SH-SY5Y (cell line): ENCODE measurements around the gene OSMR.

Experiments
- GATA2 ChIP-seq: IDR thresholded peaks from 2 replicates; pipeline ENCODE4 v1.6.1; 2011; ENCODE audit warnings: mild to moderate bottlenecking, low read depth, low read length
- GATA3 ChIP-seq: IDR thresholded peaks from 2 replicates; pipeline ENCODE4 v1.6.1; 2011; ENCODE audit warnings: low read depth, mild to moderate bottlenecking, low read length, moderate library complexity

DNA sequence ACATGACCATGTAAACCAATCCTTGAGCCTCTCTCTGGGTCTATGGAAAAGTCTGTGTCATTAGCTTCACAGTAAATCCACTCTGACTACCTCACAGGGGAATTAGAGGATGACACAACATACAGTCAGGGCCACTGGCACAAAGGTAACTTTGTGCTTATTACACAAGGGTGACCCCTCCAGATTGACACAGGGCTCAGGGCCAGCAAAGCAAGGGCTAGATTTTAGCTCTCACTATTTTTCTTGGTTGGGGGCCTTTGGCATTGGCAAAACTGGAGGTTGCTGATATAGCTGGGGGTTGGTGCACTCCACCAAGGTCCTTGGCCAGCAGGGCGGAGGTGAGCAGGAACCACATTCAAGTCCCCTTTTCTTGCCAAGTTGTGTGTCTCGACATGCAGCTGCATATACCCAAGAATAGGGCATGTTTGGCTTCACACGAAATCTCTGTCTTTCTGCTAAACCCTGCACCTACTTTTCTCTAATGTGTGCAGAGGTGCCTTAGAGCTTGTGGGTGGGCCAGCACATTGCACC is 15.2 kb upstream of the OSMR start:
- TF ChIP-seq GATA2 (no peak), GATA3 (no peak)
